Measurements from ENCODE around the gene TNRC6B.
"Not testable (repeated sequence)": the region's sequence is repeated elsewhere in the genome, so short reads cannot be mapped to it uniquely, and the experiment has no call there.

Gene TNRC6B, protein sequence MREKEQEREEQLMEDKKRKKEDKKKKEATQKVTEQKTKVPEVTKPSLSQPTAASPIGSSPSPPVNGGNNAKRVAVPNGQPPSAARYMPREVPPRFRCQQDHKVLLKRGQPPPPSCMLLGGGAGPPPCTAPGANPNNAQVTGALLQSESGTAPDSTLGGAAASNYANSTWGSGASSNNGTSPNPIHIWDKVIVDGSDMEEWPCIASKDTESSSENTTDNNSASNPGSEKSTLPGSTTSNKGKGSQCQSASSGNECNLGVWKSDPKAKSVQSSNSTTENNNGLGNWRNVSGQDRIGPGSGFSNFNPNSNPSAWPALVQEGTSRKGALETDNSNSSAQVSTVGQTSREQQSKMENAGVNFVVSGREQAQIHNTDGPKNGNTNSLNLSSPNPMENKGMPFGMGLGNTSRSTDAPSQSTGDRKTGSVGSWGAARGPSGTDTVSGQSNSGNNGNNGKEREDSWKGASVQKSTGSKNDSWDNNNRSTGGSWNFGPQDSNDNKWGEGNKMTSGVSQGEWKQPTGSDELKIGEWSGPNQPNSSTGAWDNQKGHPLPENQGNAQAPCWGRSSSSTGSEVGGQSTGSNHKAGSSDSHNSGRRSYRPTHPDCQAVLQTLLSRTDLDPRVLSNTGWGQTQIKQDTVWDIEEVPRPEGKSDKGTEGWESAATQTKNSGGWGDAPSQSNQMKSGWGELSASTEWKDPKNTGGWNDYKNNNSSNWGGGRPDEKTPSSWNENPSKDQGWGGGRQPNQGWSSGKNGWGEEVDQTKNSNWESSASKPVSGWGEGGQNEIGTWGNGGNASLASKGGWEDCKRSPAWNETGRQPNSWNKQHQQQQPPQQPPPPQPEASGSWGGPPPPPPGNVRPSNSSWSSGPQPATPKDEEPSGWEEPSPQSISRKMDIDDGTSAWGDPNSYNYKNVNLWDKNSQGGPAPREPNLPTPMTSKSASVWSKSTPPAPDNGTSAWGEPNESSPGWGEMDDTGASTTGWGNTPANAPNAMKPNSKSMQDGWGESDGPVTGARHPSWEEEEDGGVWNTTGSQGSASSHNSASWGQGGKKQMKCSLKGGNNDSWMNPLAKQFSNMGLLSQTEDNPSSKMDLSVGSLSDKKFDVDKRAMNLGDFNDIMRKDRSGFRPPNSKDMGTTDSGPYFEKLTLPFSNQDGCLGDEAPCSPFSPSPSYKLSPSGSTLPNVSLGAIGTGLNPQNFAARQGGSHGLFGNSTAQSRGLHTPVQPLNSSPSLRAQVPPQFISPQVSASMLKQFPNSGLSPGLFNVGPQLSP (N-terminal part only)

GRCh38 chr22:40177738-40178416 is at the start of gene TNRC6B:
TSS of gene TNRC6B (plus strand) at chr22:40177925. CDS start at chr22:40178136, 211 bp downstream.
- DNase-seq, result peak; percentile 75

- DNase-seq, result no peak
Observed at GRCh38 chr22:40128989-40129388, 48.7 kb upstream of the TNRC6B start.

- no peak for DNase-seq
Observed at GRCh38 chr22:40137132-40137531, 40.6 kb upstream of the TNRC6B start.

- DNase-seq, result no peak
Observed at GRCh38 chr22:40138866-40139265, 38.9 kb upstream of the TNRC6B start.

GRCh38 chr22:40147388-40148176 is 30.1 kb upstream of the TNRC6B start:
- DNase-seq, result no peak

GRCh38 chr22:40153192-40153591 is 24.5 kb upstream of the TNRC6B start:
- DNase-seq, result no peak

GRCh38 chr22:40153705-40154104 is 24.0 kb upstream of the TNRC6B start:
- no peak for DNase-seq

DNA sequence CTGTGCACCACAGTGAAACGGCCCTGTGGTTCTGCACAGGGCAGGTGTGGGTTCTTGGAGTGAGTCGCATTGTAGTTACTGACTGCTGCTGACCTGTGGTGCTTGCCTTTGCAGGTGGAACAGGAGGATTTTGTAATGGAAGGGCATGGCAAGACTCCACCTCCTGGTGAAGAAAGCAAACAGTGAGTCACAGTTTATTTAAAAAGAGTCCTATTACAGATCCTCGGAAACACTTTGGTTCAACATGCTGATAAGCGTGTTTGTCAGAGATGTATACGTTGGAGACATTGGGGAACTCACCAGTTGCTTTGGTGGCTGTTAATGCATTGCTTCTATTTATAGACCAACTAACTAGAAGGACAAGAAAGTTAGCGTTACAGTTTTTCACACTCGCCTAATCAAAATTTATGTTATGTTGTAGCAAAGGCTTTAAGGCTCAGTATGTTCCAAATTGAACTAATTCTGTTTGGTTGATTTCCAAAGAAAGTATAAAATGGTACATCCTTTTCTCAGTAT is 21.7 kb upstream of the TNRC6B start:
- peak; percentile 32 for DNase-seq

DNA sequence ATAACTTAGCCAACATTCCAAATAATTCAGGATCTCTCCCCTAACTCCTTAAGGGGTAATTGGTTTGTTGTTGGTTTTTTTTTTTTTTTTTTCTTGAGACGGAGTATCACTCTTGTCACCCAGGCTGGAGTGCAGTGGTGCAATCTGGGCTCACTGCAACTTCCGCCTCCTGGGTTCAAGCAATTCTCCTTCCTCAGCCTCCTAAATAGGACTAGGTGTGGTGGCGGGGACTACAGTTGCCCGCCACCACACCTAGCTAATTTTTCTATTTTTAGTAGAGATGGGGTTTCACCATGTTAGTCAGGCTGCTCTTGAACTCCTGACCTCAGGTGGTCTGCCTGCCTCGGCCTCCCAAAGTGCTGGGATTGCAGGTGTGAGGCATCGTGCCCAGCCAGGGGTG is 21.0 kb upstream of the TNRC6B start:
- DNase-seq, result not testable (repeated sequence)

DNA sequence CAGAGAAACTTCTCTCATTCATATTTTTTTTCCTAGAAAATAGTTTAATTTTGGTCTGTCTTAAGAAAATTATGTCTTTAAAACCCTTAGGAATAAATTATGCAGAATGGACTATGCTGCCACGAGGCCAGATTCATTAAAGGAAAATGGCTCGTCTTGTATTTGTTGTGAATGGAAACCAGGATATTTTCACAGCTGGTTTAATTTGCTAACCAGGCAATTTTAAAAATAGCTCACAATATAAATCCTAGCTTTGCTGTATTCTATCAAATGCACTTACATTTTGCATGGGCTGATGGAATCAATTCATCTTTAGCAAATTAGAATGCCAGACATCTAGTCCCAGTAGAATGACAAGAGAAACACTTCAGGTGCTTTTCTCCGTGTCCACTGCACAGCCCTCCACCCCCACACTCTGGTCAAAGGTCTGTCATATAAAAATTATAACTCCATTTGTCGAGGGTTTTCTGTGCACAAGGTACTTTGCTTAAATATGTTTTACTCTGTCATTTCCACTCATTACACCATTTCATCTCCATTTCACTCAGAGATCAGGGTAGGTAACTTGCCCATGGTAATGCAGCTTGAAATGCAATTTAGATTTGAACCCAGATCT is 20.3 kb upstream of the TNRC6B start:
- no peak for DNase-seq

DNA sequence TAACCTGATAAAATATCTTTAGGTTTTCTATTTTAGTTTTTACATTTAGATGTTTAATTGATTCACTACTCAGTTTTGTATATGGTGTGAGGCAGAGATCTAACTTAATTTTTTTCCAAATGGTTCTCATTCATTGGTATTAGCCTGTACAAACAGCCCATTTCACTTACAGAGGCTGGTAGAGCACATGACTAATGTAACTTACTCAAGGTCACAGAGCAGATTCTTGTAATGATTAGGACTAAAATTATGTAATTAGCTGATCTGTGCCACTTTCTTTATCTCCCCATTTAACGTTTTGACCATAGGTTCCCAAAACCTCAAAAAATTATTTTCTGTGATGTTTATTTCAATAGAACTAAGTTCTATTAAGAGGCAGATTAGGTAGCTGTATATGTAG is 16.5 kb upstream of the TNRC6B start:
- no peak for DNase-seq

GRCh38 chr22:40165537-40165936 is 12.2 kb upstream of the TNRC6B start:
- DNase-seq, result not testable (repeated sequence)

DNA sequence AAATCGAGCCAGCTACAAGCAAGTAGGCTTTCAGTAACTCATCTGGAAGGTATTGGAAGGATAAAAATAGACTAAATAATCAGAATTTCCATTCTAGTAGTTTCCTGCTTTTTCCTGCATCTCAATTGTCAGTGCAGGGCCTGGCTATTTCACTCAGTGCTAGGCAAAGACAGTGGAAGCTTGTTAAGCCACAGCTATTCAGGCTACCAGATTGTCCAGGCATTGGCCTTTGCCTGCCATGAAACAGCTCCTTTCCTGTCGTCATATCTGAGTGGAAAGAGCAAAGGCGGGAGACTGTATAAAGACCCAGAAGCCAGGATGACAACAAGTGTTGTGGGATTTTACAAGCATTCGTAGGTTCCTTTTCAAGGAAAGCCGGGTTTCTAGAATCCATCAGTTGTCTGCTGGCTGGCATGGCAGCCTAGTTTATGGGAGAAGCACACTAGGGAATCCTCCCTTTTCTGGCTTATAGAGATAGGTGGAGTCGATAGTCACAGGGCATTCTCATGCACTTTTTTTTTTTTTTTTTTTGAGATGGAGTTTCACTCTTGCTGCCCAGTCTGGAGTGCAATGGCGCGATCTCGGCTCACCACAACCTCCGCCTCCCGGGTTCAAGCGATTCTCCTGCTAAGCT is 2.0 kb upstream of the TNRC6B start:
- no peak for DNase-seq

- DNase-seq, result peak; percentile 88
Observed at GRCh38 chr22:40176921-40177737, 596 bp upstream of the TNRC6B start.

- peak; percentile 56 for DNase-seq
Observed at GRCh38 chr22:40178417-40179409, 988 bp downstream of the TNRC6B start.

- DNase-seq, result no peak
Observed at GRCh38 chr22:40179526-40179925, 1.8 kb downstream of the TNRC6B start.

GRCh38 chr22:40180403-40180802 is 2.7 kb downstream of the TNRC6B start:
- no peak for DNase-seq

- DNase-seq, result no peak
Observed at GRCh38 chr22:40181323-40181722, 3.6 kb downstream of the TNRC6B start.

Measured in CD4-positive, alpha-beta T cell treated with Interleukin-6 for 4 hours (primary cell).